SK-N-MC (cell line): ENCODE measurements around the gene TUT7.

Experiments used
- EZH2 ChIP-seq: fragments of 200-600 bp; sonication (generic); IDR thresholded peaks from one replicate; pipeline ENCODE4 v1.6.1; 2017; ENCODE audit warnings: antibody characterized with exemption
- FOXP2 ChIP-seq: optimal IDR thresholded peaks from 2 replicates; pipeline ENCODE3; 2011; ENCODE audit warnings: mild to moderate bottlenecking, moderate library complexity; ENCODE audit not compliant: insufficient read depth; ENCODE audit errors: extremely low read length, control extremely low read depth
- POLR2AphosphoS5 ChIP-seq: IDR thresholded peaks from 2 replicates; pipeline ENCODE4 v1.6.1; 2012; ENCODE audit warnings: mild to moderate bottlenecking, low read depth, low read length, borderline replicate concordance

DNA sequence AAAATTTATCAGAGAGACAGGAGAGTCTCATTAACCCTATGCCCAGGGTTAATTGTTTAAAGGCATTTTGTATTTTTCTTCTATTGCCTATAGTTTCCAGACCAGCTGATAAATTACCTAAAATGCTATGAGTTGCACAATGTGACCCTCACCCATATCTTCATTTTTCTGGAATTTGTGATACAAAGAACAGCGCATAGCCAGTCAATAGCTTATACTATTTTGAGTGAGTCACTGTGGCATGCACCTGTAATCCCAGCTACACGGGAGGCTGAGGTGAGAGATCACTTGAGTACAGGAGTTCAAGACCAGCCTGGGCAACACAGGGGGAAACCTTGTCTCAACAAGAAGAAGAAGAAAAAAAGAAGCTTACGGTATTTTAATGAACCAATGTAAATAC is 97.6 kb downstream of the TUT7 start:
- no peak for TF ChIP-seq FOXP2
- no peak for TF ChIP-seq EZH2
- no peak for TF ChIP-seq POLR2AphosphoS5
